Right kidney (tissue), 1 donor: ENCODE measurements around the gene RASA2.
"Not testable (repeated sequence)": the region's sequence is repeated elsewhere in the genome, so short reads cannot be mapped to it uniquely, and the experiment has no call there.

Source experiments
- DNase-seq: peaks from one replicate; pipeline ENCODE4 v3.0.0-alpha.2; 2016

RASA2 gene

DNA sequence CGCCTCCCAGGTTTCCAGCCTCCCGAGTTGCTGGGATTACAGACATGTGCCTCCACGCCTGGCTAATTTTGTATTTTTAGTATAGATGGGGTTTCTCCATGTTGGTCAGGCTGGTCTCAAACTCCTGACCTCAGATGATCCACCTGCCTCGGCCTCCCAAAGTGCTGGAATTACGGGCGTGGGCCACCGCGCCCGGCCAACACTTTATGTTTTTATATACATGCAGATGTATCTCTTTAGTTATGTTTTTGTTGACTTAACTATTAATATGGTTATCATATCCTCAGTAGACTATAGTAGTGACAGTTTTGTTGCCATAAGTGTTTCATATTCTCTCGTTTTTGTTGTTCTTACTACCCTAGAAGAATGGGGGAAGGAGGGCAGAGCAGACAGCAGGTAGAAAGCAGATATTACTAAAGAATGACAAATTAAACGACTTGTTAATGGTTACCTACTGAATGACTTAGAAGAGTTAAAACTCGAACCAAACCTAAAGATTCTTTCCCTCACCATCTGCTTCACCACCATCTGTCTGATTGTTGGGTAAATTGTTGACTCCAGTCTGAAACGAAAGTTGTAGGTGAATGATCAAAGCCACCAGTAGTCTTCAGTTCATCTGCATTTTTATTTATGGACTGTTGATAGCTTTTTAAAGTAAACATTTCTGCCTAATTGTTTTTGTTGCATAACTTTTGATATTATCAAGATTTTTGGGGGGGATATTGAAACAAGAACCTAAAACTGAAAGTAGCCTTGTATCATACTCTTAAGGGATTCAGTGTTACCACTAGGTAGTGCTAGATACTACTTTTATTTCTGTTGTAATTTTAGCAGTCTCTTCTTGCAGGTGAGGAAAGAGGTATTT is 89.3 kb downstream of the RASA2 start:
- DNase-seq, result no peak

DNA sequence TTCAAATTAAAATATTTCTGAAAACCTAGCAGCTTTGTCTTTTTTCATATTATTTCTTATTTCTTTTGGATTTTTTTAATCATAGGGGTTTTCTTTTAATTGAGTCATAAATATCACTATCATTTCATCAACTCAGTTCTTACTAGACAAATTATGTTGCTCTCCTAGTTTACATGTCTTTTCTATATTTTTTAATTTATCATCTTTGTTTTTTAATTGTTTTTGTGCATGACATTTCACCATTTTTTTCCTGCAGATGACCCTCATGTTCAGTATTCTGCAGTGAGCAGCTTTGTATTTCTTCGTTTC is 89.9 kb downstream of the RASA2 start:
- DNase-seq, result no peak

DNA sequence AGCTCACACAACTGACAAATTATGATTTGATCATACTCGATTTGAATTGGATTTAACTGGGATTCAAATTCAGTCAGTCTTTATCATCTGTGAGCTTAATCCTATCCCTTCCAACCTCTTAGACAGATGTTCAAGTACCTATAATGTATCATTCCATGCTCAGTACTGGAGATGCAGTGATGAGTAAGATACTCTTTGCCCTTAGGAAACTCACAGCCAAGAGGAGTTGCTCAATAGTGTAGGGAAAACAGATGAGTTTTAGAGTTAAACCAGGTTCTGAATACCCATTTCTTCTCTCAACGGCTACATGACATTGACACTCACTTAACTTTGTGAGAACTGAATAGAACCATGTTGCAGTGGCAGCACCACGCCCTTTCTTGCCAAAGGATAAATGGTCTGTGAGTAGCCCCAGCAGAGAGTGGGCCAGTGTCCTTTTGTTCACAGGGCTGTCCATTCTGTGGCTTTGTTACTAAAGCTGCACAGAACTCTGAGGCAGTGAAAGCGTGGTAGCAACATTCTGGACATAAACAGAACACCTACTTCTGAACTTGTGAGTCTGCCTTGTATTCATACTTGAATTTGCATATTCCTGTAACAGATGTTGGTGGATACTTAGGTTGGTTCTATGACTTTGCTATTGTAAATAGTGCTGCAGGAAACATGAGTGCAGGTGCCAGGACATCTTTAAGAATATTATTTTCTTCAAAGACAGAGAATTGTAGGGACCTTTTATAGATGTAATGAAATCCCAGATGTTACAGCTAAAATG is 91.6 kb downstream of the RASA2 start:
- no peak for DNase-seq

DNA sequence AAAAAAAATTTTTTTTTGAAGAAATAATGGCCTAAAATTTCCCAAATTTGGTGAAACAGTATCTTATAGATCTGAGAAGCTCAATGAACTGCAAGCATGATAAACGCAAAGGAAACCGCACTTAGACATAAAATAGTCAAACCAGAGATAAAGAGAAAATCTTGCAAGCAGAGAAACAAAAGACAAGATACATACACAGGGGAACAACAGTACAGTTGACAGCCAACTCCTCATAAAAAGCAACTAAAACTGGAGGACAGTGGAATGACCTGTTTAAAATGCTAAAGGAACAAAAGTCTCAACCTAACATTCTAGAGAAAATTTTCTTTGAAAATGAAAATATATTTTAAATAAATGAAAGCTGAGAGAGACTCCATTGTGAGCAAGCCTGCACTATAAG is 107.5 kb downstream of the RASA2 start:
- no peak for DNase-seq

DNA sequence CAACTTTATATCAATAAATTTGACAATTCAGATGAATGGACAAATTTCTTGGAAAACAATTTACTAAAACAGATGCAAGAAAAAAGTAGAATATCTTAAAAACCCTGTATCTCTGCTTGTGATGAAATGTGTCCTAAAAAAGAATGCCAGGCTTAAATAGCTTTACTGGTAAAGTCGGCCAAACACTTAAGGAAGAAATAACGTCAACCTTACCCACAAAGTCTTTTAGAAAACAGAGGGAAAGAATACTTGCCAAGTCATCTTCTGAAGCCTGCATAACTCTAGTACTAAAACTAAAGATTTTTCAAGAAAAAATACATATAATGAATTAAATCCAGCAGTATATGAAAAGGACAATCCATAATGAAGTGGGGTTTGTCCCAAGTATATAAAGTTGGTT is 111.1 kb downstream of the RASA2 start:
- no peak for DNase-seq

DNA sequence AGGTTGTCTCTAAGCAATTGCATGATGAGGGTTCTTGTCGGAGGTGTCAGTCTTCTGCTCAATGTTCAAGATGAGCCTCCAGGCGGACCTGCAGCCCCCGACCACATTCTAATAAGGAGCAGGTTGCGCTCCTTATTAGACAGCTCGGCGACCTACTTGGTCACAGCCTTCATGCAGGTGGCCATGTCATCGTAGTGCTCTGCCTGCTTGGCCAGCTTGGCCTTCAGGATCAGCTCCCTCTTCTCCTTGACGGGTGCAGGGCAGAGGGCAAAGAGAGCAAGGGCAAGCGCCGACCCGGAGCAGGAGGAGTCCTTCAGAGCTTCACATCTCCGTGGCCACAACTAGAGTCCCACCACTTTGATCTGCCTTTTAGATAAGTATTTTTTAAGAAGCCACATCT is 113.5 kb downstream of the RASA2 start:
- DNase-seq, result no peak

DNA sequence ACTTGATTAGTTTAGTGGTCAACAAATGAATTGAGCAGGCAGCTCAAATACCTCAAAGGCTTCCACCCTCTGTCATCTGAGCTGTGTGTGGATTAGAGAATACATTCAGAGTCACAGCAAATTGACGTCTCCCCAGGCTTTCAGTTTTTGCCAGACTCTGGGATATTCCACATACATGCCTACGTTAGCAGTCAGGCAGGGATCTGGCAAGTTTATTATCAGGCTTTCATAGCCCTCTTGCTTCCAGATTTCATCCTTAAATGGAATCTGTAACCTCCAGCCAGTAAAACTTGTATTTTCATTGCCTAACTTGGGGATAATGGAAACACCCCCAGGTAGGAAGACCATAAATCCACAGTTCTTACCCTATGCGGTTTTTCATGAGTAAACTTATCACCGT is 115.9 kb downstream of the RASA2 start:
- no peak for DNase-seq

DNA sequence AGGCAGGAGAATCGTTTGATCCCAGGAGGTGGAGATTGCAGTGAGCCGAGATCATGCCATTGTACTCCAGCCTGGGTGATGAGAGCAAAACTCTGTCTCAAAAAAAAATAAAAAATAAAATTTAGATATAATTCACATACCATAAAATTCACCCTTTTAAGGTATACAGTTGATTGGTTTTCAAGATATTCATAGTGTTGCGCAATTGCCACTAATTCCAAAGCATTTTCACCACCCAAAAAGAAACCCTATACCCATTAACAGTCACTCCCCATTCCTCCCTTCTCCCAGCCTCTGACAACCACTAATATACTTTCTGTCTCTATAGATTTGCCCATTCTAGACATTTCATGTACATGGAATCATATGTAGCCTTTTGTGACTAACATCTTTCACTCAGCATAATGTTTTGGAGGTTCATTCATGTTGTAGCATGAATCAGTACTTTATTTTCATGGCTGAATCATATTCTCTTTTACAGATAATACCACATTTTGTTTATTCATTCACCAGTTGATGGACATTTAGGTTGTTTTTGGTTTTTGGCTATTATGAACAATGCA is 116.7 kb downstream of the RASA2 start:
- no peak for DNase-seq

DNA sequence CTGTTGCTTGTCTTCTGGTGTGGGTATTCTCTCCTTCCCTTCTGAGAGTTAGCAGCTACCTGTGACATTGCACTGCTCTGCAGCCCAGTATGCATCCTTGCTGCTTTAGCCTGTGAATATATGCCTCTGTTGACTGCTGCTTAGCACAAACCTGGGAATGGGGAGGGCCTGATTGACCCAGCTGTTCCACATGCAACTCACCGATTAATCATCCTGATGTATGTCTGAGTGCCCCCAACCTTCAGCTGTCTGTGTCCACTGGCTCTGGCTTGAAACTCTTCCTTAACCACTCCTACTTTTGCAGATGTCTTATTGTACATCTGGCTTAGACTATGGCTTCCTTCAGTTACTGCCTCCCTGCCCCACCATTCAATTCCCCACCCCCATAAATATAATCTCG is 119.1 kb downstream of the RASA2 start:
- no peak for DNase-seq

DNA sequence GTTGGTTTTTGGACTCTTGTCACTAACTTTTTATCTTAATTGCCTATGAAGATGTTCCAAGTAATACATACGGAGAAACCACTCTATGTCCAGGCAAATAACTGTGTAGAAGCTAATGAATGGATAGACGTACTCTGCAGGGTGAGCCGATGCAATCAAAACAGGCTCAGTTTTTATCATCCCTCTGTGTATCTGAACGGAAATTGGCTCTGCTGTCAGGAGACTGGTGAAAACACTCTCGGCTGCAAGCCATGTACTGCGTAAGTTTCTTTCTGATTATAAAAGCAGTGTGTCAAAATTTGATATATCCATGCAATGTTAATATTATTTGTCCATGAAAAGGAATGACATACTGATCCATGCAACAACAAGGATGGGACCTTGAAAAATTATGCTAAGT is 121.6 kb downstream of the RASA2 start:
- DNase-seq, result no peak

DNA sequence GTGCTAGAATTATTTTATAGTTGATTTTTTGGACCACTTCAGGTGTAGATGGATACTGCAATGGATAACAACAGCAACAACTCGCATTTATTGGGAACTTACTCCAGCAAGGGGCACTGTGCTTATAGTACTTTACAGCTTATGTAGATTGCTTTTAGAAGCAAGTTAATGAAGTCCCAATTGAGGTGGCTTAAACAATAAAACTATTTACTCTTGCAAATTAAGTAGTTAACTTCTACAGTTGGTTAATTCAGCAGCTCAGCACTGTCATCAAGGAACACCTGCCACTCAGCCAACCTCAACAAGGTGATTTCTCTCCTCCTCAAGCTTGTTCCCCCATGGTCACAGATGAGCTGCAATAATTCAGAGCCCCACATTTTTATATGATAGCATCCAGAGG is 124.1 kb downstream of the RASA2 start:
- DNase-seq, result no peak

DNA sequence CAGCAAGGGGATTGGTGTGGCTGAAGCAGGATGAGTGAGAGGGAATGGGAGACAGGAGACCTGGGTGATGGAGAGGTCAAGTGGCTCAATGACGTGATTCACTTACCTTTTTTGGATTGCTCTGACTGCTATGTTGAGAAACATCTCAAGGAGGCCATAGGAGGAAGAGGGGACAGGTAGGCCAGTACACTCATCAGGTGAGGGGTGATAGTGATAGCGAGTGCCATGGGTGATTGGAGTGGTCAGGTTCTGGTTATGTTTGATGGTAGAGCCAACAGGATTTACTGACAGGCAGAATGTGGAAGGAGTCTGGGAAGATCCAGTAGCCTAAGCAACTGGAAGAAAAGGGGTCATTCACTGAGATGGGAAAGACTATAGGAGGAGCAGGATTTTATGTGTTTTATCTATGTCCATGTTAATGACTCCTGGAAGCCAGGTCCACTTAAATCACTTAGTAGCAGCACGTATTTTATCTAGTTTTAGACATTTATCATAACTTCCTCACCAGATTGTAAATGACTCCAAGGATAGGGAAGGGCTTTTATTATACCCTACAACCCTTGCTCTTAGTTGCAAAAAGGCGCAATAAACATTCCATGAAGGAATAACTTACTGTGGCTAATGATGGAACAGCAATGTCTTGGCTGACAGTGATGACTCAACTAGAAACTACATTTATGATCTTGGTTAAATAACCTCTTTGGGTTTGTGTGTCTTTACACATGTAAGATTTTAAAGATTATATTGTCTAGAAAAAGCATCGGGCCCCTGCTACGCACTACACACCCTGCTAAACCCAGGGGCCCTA is 131.5 kb downstream of the RASA2 start:
- no peak for DNase-seq

DNA sequence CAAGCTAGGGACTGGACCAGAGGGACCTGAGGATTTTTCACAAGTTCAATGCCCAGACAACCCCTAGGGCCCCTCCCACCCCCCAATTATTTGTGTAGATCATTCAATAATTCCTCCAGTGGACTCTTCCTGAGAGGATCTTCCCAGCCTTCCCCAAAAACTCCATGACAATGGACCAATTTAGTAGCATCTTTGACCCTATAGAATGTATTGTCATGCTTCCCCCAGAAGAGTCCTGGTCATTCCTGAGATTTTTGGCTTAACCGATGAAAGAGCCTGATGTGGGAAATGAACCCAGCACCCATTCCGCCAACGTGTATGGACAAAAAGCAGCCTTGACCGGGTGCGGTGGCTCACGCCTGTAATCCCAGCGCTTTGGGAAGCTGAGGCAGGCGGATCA is 132.1 kb downstream of the RASA2 start:
- no peak for DNase-seq

DNA sequence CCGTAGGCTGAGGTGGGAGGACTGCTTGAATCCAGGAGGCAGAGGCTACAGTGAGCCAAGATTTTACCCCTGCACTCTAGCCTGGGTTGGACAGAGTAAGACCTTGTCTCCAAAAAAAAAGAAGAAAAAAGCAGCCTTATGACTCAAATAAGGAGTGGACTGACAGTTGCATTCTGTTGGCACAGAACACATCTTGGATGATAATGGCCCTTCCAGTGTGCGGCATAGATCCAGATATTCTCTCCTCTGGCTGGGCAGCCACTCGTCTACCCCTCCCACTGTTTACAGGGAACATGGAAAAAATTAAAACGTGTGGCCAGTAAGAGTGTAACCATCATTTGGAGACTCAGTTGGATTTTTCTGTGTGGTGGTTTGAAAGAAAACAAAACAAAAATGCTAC is 132.6 kb downstream of the RASA2 start:
- no peak for DNase-seq

DNA sequence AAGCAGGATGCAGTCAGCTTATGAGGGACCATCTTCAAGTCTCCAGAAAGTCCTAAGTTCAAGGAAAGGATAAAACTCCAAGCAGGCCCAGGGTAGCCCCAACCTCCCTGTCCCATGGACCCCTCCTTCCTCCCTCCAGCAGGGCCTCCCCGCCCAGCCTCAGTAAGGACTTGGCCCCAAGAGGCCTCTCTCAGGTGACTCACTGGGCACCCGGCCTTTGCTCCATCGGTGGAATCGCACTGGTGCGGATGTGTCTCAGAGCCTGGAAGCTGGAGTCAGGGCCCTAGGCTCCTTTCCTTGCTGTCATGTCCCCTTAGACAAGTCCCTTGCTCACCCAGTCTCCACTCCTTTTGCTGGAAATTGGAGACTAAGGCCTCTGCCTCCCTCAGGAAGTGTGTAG is 136.9 kb downstream of the RASA2 start:
- DNase-seq, result no peak

DNA sequence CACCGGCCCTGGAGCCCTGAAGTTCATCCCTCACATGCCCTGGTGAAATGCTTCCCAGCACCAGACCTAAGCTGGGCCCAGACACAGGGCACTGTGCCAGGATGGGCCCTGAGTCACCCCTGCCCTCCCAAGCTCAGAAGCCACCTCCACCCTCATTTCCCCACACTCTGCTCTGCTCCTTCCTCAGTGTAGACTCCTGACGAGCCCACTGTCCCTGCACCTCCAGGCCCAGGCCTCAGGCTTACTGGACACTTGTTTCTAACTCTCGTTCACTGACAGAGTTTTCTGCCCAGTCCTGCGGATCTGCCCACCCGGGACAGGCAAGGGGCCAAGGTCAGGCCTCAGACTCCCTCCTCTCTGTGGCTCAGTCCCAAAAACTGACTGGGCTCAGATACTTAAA is 138.7 kb downstream of the RASA2 start:
- no peak for DNase-seq

DNA sequence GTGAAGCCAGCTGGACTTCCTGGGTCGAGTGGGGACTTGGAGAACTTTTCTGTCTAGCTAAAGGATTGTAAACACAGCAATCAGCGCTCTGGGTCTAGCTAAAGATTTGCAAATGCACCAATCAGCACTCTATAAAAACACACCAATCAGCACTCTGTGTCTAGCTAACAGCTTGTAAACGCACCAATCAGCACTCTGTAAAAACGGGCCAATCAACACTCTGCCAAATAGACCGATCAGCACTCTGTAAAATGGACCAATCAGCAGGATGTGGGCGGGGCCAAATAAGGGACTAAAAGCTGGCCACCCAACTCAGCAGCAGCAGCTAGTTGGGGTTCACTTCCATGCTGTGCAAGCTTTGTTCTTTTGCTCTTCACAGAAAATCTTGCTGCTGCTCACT is 141.5 kb downstream of the RASA2 start:
- not testable (repeated sequence) for DNase-seq

DNA sequence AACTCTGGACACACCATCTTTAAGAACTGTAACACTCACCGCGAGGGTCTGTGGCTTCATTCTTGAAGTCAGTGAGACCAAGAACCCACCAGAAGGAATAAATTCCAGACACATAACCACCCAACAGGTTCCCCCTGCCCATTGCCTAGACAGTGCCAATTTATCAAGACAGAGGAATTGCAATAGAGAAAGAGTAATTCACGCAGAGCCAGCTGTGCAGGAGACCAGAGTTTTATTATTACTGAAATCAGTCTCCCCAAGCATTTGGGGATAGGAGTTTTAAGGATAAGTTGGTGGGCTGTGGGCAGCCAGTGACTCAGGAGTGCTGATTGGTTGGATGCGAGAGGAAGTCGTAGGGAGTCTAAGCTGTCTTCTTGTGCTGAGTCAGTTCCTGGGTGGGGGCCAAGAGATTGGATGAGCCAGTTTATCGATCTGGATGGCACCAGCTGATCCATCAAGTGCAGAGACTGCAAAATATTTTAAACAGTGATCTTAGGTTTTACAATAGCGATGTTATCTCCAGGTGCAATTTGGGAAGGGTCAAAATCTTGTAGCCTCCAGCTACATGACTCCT is 142.1 kb downstream of the RASA2 start:
- DNase-seq, result not testable (repeated sequence)

DNA sequence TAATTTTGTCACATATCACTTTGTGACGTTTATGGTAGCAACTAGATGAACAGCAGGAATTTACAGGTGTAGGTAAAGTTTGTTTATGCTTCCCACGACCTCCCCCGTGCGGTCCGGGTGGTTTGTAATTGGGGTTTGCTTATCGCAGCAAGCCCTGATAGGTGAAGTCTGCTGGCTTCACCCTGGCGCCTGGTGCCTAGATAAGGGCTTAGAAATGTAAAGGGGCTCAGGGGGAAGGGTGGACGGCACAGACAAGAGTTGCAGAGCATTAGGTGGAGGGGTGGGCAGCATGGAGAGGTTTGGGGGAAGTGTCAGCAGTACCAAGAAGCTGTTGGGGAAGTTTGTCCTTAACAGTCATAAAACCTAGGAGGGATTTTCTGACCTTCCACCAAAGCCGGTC is 143.1 kb downstream of the RASA2 start:
- no peak for DNase-seq

DNA sequence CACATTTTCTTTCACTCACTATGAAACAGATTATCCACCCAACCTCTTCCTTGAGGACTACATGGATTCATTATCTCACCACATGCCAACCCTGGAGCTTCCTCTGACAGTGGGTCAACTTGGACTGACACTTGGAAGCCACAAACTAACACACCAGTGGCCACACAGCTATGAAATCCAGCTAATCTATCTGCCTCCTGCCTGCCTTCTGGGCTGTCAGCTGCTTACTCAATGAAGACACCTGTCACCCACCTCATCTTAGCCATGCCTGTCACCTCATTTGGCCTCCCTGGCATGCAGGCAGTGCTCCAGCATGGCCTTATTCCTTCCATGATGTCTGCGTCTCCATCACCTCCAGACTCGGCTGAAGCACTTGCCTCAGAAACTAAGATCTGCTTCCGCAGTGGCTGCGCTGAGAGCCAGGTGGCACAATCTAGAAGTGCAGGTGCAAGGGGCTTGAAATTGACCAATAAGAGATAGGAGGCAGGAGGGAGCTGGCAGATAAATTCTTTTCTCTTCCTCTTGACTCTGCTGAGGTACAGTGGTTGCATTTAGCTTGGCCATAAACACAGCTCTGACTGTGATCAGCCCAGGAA is 146.1 kb downstream of the RASA2 start:
- DNase-seq, result no peak

DNA sequence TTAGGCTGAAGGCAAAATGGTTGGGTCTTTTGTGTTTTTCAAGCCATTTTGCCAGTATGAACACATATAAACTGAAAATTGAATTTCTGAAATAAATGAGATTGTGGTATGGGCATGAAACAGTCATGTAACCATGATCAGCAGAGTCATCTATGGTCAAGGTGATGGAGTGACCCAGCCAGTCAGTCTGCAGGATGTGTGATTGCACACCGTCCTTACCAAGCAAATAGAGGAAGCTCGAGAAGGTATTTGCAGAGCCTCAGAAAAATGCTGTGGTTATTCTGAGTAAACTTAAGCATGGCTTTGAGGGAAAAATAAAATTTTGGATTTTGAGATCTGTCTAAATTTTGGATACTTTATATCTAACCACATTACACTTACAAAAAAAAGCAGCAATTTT is 155.4 kb downstream of the RASA2 start:
- no peak for DNase-seq

DNA sequence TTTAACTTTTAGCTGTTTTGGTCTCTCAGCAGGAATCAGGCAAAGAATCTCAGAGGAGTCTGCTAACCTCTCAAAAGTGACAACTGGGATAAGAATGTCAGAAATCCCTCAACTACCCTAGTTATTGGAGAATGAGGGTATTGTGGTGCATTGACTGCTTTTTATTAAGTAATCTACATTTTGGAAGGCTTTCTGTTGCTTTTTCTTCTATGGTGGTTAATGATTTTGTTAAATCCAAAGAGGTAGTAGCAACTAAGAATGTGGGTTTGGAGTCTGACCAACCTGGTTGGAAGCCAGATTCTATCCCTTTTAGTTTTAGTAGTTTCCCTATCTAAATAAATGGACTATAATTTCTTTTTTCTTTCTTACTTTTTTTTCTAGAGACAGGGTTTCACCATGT is 156.6 kb downstream of the RASA2 start:
- no peak for DNase-seq
